GM18505 (cell line): Measurements from ENCODE around the gene OSBPL2.

Experiments used
- ATAC-seq: cut with Tn5 transposase; IDR thresholded peaks from one replicate; pipeline ENCODE4 v1.9.1; 2021; ENCODE audit not compliant: unreplicated experiment
- POLR2A ChIP-seq: IDR thresholded peaks from 4 replicates; pipeline ENCODE4 v1.6.1; 2011; ENCODE audit warnings: borderline replicate concordance; ENCODE audit not compliant: insufficient read depth, insufficient read length; ENCODE audit errors: extremely low read depth

OSBPL2 gene

DNA sequence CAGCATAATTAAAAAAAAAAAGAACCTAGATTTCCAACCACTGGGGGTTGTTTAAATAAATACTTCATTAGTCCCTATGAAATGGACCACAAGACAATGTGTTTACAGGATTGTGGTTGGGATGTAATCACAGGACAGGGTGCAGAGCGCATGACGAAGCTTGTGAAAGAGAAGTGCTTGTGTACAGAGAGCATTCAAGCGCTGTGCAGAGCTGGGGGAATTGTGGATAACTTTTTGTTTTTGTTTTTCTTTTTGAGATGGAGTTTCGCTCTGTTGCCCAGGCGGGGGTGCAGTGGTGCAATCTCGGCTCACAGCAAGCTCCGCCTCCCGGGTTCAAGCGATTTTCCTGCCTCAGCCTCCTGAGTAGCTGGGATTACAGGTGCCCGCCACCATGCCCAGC is 106.5 kb downstream of the OSBPL2 start:
- no peak for ATAC-seq
- no peak for TF ChIP-seq POLR2A
